Uterus (tissue), 4 donors: ENCODE results near the gene COMMD4. TPM values are rescaled to one million over a fixed set of nuclear protein-coding genes. Genes with fewer than 3 reads are reported as not detected.
"Not testable (repeated sequence)": the region's sequence is repeated elsewhere in the genome, so short reads cannot be mapped to it uniquely, and the experiment has no call there.

Source experiments
- DNase-seq, 2 donors: peaks; one replicate each; pipeline ENCODE4 v3.0.0-alpha.2; 2019 to 2020
- H3K27ac ChIP-seq, 2 donors: fragments of 200-600 bp; sonication (generic); 1 replicate in 1 of 2; 2 replicates in 1 of 2; pipeline ENCODE4 v1.5.1; 2016 to 2018
- H3K27me3 ChIP-seq, 2 donors: fragments of 200-600 bp; sonication (generic); one replicate each; pipeline ENCODE4 v1.5.1; 2018 to 2019; ENCODE audit warnings: control low read depth in 1 of 2
- H3K36me3 ChIP-seq, 2 donors: fragments of 200-600 bp; sonication (generic); one replicate each; pipeline ENCODE4 v1.5.1; 2019; ENCODE audit warnings: control low read depth in 1 of 2
- H3K4me1 ChIP-seq, 2 donors: fragments of 200-600 bp; sonication (generic); one replicate each; pipeline ENCODE4 v1.5.1; 2018 to 2019; ENCODE audit warnings: control low read depth in 1 of 2
- H3K4me3 ChIP-seq, 2 donors: fragments of 200-600 bp; sonication (generic); 1 replicate in 1 of 2; 2 replicates in 1 of 2; pipeline ENCODE4 v1.5.1; 2018 to 2019; ENCODE audit warnings: mild to moderate bottlenecking in 1 of 2
- H3K9me3 ChIP-seq, 2 donors: fragments of 200-600 bp; sonication (generic); one replicate each; pipeline ENCODE4 v1.5.1; 2019; ENCODE audit warnings: control low read depth in 1 of 2
- CTCF ChIP-seq, 4 experiments: fragments of 200-600 bp in 2 of 4; fragments of 450-650 bp in 2 of 4; sonication (generic) in 2 of 4; IDR thresholded peaks; one replicate each; pipeline ENCODE4 v1.5.1; 2016 to 2019; ENCODE audit warnings: antibody characterized with exemption in 4 of 4, mild to moderate bottlenecking in 2 of 4, moderate library complexity in 1 of 4
- POLR2A ChIP-seq, 2 donors: fragments of 450-650 bp; IDR thresholded peaks; one replicate each; pipeline ENCODE4 v1.6.1; 2016; ENCODE audit warnings: antibody characterized with exemption in 2 of 2, mild to moderate bottlenecking in 1 of 2, moderate library complexity in 1 of 2
- intact Hi-C: fragments of 100-400 bp; cut with DNase I; formaldehyde crosslinking; loops from one replicate; pipeline ENCODE4 v1.15.1; 2023; ENCODE audit warnings: low total_unique reads
- microRNA counts, 2 donors: library from miRNA; unstranded; fragments of <30 nt; microRNA quantifications; one replicate each; lab custom pipeline; 2016 to 2017
- microRNA-seq: library from miRNA; unstranded; fragments of <30 nt; microRNA quantifications from one replicate; pipeline ENCODE4, GENCODE V29; 2016; ENCODE audit warnings: borderline microRNAs expressed, borderline replicate concordance
- small RNA-seq: library from RNA; depleted of rRNA; stranded (forward); fragments of <200 nt; gene quantifications from one replicate; pipeline ENCODE3, GENCODE V24; 2016
- total RNA-seq, 4 donors: library from RNA; depleted of rRNA in 3 of 4; stranded (reverse); fragments of >200 nt in 3 of 4; gene quantifications; one replicate each; pipeline versions ENCODE4 v1.1.0 to v1.2.4, GENCODE V29; 2014 to 2023
- donor health status: DM: yes; HTN: yes; CAD: no.

Gene COMMD4
- total RNA-seq, 4 donors from 2014 or later = 29.9 to 53.0 (median 37.9) TPM

GRCh38 chr15:75369897-75370581 lies 34.2 kb downstream of the COMMD4 start:
- Histone ChIP-seq H3K27me3 (no peaks in the 10 kb centered on the region), H3K4me1 (no peaks in the 10 kb centered on the region), H3K9me3 (no peaks in the 10 kb centered on the region), H3K4me3 (no peak overlapping the region), H3K36me3 (no peaks in the 10 kb centered on the region), H3K27ac (peak overlapping the region in 1 of 2 donors; percentile 92)
- TF ChIP-seq CTCF (IDR thresholded peaks at IDR 0.05) = no peak
- TF ChIP-seq POLR2A (IDR thresholded peaks at IDR 0.05) = no peak
- DNase-seq = no peak
- intact Hi-C loops = loop anchor here (10.0 kb wide), 1 partner anchor 255 kb away; the partner anchor contains the start of gene SNUPN

- no peak for TF ChIP-seq CTCF (IDR thresholded peaks at IDR 0.05)
- TF ChIP-seq POLR2A (IDR thresholded peaks at IDR 0.05) = no peak
- Histone ChIP-seq H3K4me3 (no peak overlapping the region), H3K27me3 (no peaks in the 10 kb centered on the region), H3K9me3 (no peaks in the 10 kb centered on the region), H3K27ac (no peak overlapping the region), H3K36me3 (no peaks in the 10 kb centered on the region), H3K4me1 (no peaks in the 10 kb centered on the region)
- DNase-seq = no peak
- intact Hi-C loops = no loop called here
Observed at GRCh38 chr15:75371486-75371885, 35.6 kb downstream of the COMMD4 start.

- H3K36me3 ChIP-seq = no peaks in the 10 kb centered on the region
- H3K9me3 ChIP-seq = no peaks in the 10 kb centered on the region
- no peak for TF ChIP-seq CTCF (IDR thresholded peaks at IDR 0.05)
- no peak for TF ChIP-seq POLR2A (IDR thresholded peaks at IDR 0.05)
- H3K4me3 ChIP-seq = no peak overlapping the region
- DNase-seq = no peak
- no peak overlapping the region for H3K27ac ChIP-seq
- H3K27me3 ChIP-seq = no peaks in the 10 kb centered on the region
- H3K4me1 ChIP-seq = no peaks in the 10 kb centered on the region
- intact Hi-C loops = no loop called here
Observed at GRCh38 chr15:75371901-75372688, 36.2 kb downstream of the COMMD4 start.

GRCh38 chr15:75380773-75381172 lies 44.9 kb downstream of the COMMD4 start:
- H3K4me3 ChIP-seq = no peak overlapping the region
- H3K27me3 ChIP-seq = no peaks in the 10 kb centered on the region
- no peaks in the 10 kb centered on the region for H3K36me3 ChIP-seq
- intact Hi-C loops = no loop called here
- H3K27ac ChIP-seq = no peak overlapping the region
- no peak for TF ChIP-seq CTCF (IDR thresholded peaks at IDR 0.05)
- no peak for DNase-seq
- no peaks in the 10 kb centered on the region for H3K4me1 ChIP-seq
- no peaks in the 10 kb centered on the region for H3K9me3 ChIP-seq

GRCh38 chr15:75383986-75384385 lies 48.1 kb downstream of the COMMD4 start:
- H3K9me3 ChIP-seq, H3K4me1 ChIP-seq, H3K4me3 ChIP-seq, H3K36me3 ChIP-seq, DNase-seq, intact Hi-C loops, H3K27me3 ChIP-seq, H3K27ac ChIP-seq: not testable (repeated sequence)

MicroRNA genes within 50 kb of the gene (microRNA counts, 767-probe panel; counts per million panel counts)
- microRNA hsa-miR-631 (lab: Ali Mortazavi, UCI) = 0 counts per million in 2 donors

Small RNA genes lying within 50 kb of the gene (microRNA-seq; reads per million reads assigned to microRNA genes)
- gene MIR631 = not detected

Small RNA genes lying within 50 kb of the gene (small RNA-seq; reads per million reads assigned to genes)
- gene RN7SL327P = not detected

Other genes with a start within 250 kb of the COMMD4 start
- 10 to 100 TPM in 2 of 4 donors, 1 to 10 TPM in 2; 4.6 to 43.9 (median 14.1) TPM for gene C15orf39, start 134.2 kb upstream of the COMMD4 start, total RNA-seq
- gene GOLGA6C, start 77.7 kb upstream of the COMMD4 start, total RNA-seq = not detected
- not detected for gene GOLGA6D, start 53.2 kb upstream of the COMMD4 start, total RNA-seq
- 100 to 1,000 TPM in 1 of 4 donors, 10 to 100 TPM in 2, 1 to 10 TPM in 1; 6.5 to 155 (median 37.2) TPM for gene NEIL1, start 11.0 kb downstream of the COMMD4 start, total RNA-seq
- gene MAN2C1, start 32.5 kb downstream of the COMMD4 start, total RNA-seq = 100 to 1,000 TPM; 154 to 330 (median 180) TPM
- 100 to 1,000 TPM in 1 of 4 donors, 10 to 100 TPM in 3; 20.3 to 116 (median 55.2) TPM for gene SIN3A, start 115.6 kb downstream of the COMMD4 start, total RNA-seq
- gene PTPN9, start 243.3 kb downstream of the COMMD4 start, total RNA-seq = 10 to 100 TPM in 2 of 4 donors, 1 to 10 TPM in 2; 5.6 to 33.0 (median 18.9) TPM